ENCODE results near the gene RFTN1.

DNA sequence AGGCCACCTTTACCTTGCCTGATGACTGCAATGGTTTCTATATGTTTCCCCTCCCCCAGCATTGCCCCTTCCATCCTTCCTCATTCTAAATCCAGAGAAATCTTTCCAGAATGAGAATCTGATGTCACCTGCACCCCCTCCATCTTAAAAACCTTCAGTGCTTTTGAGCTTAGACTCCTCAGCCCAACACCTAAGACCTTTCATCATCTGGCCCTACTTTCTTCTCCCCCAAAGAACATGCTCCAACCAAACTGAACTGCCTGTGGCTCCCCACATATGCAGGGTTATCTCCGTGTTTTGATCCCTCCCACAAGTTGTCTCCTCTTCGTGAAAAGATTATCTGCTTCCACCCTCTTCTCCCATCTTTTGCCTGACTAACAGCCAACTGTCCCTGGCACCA lies 27.3 kb downstream of the RFTN1 start:
- TF ChIP-seq, protein P1, sequence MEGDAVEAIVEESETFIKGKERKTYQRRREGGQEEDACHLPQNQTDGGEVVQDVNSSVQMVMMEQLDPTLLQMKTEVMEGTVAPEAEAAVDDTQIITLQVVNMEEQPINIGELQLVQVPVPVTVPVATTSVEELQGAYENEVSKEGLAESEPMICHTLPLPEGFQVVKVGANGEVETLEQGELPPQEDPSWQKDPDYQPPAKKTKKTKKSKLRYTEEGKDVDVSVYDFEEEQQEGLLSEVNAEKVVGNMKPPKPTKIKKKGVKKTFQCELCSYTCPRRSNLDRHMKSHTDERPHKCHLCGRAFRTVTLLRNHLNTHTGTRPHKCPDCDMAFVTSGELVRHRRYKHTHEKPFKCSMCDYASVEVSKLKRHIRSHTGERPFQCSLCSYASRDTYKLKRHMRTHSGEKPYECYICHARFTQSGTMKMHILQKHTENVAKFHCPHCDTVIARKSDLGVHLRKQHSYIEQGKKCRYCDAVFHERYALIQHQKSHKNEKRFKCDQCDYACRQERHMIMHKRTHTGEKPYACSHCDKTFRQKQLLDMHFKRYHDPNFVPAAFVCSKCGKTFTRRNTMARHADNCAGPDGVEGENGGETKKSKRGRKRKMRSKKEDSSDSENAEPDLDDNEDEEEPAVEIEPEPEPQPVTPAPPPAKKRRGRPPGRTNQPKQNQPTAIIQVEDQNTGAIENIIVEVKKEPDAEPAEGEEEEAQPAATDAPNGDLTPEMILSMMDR (IDR thresholded peaks at IDR 0.05; ENCODE audit: low read depth, low read length, missing input control): no peak
- TF ChIP-seq, protein P2, sequence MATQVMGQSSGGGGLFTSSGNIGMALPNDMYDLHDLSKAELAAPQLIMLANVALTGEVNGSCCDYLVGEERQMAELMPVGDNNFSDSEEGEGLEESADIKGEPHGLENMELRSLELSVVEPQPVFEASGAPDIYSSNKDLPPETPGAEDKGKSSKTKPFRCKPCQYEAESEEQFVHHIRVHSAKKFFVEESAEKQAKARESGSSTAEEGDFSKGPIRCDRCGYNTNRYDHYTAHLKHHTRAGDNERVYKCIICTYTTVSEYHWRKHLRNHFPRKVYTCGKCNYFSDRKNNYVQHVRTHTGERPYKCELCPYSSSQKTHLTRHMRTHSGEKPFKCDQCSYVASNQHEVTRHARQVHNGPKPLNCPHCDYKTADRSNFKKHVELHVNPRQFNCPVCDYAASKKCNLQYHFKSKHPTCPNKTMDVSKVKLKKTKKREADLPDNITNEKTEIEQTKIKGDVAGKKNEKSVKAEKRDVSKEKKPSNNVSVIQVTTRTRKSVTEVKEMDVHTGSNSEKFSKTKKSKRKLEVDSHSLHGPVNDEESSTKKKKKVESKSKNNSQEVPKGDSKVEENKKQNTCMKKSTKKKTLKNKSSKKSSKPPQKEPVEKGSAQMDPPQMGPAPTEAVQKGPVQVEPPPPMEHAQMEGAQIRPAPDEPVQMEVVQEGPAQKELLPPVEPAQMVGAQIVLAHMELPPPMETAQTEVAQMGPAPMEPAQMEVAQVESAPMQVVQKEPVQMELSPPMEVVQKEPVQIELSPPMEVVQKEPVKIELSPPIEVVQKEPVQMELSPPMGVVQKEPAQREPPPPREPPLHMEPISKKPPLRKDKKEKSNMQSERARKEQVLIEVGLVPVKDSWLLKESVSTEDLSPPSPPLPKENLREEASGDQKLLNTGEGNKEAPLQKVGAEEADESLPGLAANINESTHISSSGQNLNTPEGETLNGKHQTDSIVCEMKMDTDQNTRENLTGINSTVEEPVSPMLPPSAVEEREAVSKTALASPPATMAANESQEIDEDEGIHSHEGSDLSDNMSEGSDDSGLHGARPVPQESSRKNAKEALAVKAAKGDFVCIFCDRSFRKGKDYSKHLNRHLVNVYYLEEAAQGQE (IDR thresholded peaks at IDR 0.05): no peak
- TF ChIP-seq, protein P3, sequence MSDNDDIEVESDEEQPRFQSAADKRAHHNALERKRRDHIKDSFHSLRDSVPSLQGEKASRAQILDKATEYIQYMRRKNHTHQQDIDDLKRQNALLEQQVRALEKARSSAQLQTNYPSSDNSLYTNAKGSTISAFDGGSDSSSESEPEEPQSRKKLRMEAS (IDR thresholded peaks at IDR 0.05): no peak
- no peak for TF ChIP-seq YY1 (IDR thresholded peaks at IDR 0.05)
- no peak for TF ChIP-seq TAF1 (conservative IDR thresholded peaks at IDR 0.05)
- TF ChIP-seq RAD21 (IDR thresholded peaks at IDR 0.05): no peak
- no peak for TF ChIP-seq HNF4G (IDR thresholded peaks at IDR 0.05)
- TF ChIP-seq RXRA (IDR thresholded peaks at IDR 0.05): no peak
- no peak for TF ChIP-seq NR2F2 (IDR thresholded peaks at IDR 0.05)
- no peak for TF ChIP-seq EGR1 (IDR thresholded peaks at IDR 0.05; ENCODE audit: low read depth in 2 of 2)
- no peak for TF ChIP-seq GABPA (IDR thresholded peaks at IDR 0.05 in 1 of 2, conservative IDR thresholded peaks at IDR 0.05 in 1 of 2)
- no peak for TF ChIP-seq FOXA1 (IDR thresholded peaks at IDR 0.05)
- TF ChIP-seq, protein P4, sequence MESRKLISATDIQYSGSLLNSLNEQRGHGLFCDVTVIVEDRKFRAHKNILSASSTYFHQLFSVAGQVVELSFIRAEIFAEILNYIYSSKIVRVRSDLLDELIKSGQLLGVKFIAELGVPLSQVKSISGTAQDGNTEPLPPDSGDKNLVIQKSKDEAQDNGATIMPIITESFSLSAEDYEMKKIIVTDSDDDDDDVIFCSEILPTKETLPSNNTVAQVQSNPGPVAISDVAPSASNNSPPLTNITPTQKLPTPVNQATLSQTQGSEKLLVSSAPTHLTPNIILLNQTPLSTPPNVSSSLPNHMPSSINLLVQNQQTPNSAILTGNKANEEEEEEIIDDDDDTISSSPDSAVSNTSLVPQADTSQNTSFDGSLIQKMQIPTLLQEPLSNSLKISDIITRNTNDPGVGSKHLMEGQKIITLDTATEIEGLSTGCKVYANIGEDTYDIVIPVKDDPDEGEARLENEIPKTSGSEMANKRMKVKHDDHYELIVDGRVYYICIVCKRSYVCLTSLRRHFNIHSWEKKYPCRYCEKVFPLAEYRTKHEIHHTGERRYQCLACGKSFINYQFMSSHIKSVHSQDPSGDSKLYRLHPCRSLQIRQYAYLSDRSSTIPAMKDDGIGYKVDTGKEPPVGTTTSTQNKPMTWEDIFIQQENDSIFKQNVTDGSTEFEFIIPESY (IDR thresholded peaks at IDR 0.05): no peak
- TF ChIP-seq, protein P5, sequence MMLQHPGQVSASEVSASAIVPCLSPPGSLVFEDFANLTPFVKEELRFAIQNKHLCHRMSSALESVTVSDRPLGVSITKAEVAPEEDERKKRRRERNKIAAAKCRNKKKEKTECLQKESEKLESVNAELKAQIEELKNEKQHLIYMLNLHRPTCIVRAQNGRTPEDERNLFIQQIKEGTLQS (IDR thresholded peaks at IDR 0.05): no peak

Data from liver (tissue), 3 donors.